ENCODE data around the gene PRSS12.

The PRSS12 gene

DNA sequence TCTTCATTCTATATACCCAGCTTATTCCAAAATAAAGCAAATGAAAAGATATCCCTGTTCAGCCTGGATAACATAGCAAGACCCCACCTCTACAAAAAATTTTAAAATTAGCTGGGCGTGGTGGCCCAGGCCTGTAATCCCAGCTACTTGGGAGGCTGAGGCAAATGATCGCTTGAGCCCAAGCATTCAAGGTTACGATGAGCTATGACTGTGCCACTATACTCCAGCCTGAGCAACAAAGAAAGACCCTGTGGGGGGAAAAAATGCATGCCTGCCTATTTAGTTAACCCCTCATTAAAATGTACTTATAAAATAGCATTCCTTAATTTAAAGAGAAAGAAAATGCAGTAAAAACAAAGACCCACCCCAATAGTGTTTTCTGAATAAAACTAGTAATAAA is 9.3 kb downstream of the PRSS12 start:
- Histone ChIP-seq H3K4me2 (ENCODE audit: low read length) (no peak overlapping the region), H4K20me1 (ENCODE audit: insufficient read depth, low read length) (no peaks in the 10 kb centered on the region), H2AFZ (ENCODE audit: low read length) (no peak overlapping the region), H3K9me3 (ENCODE audit: low read length) (no peaks in the 10 kb centered on the region), H3K36me3 (ENCODE audit: insufficient read depth, low read length) (no peaks in the 10 kb centered on the region), H3K9me2 (ENCODE audit: low read depth, low read length) (no peaks in the 10 kb centered on the region), H3K27me3 (ENCODE audit: insufficient read depth, low read length) (no peaks in the 10 kb centered on the region), H3F3A (ENCODE audit: insufficient read depth, low read length) (no peaks in the 10 kb centered on the region), H3K9ac (ENCODE audit: low read length) (no peak overlapping the region), H3K4me1 (ENCODE audit: insufficient read depth, low read length, severe bottlenecking) (no peaks in the 10 kb centered on the region), H3K79me2 (ENCODE audit: insufficient read depth, low read length) (no peaks in the 10 kb centered on the region), H3K27ac (ENCODE audit: low read depth, low read length, poor library complexity, severe bottlenecking) (no peak overlapping the region), H3K4me3 (ENCODE audit: low read depth, low read length, poor library complexity, severe bottlenecking) (no peak overlapping the region)
- TF ChIP-seq EZH2 (IDR thresholded peaks at IDR 0.05; ENCODE audit: borderline replicate concordance, low read length): no peak
- TF ChIP-seq CTCF (IDR thresholded peaks at IDR 0.05; ENCODE audit: low read length): no peak

DNA sequence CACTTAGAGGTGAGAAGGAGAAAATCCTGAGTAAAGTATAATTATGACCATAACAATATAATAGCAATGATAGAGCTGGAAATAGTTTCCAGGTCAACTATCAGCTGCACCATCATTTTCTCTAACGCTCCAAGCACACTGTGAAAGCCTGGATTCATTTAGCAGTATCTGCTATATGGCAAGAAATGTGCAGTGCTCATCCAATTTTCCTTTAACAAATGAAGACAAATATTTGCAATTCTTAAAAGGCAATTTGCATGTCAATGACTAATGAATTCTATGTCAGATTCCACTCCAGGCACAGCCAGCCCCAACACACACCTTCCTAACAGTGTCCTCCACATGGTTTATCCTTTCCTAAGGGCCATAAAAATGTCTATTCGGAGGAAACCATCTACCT is 12.7 kb downstream of the PRSS12 start:
- Histone ChIP-seq H3K9me3 (ENCODE audit: low read length) (no peaks in the 10 kb centered on the region), H3K9ac (ENCODE audit: low read length) (no peak overlapping the region), H3K27me3 (ENCODE audit: insufficient read depth, low read length) (no peaks in the 10 kb centered on the region), H3K36me3 (ENCODE audit: insufficient read depth, low read length) (no peaks in the 10 kb centered on the region), H3K4me1 (ENCODE audit: insufficient read depth, low read length, severe bottlenecking) (no peaks in the 10 kb centered on the region), H3K4me3 (ENCODE audit: low read depth, low read length, poor library complexity, severe bottlenecking) (no peak overlapping the region), H3K9me2 (ENCODE audit: low read depth, low read length) (no peaks in the 10 kb centered on the region), H3F3A (ENCODE audit: insufficient read depth, low read length) (no peaks in the 10 kb centered on the region), H3K4me2 (ENCODE audit: low read length) (no peak overlapping the region), H2AFZ (ENCODE audit: low read length) (no peak overlapping the region), H3K27ac (ENCODE audit: low read depth, low read length, poor library complexity, severe bottlenecking) (no peak overlapping the region), H3K79me2 (ENCODE audit: insufficient read depth, low read length) (no peaks in the 10 kb centered on the region), H4K20me1 (ENCODE audit: insufficient read depth, low read length) (no peaks in the 10 kb centered on the region)
- TF ChIP-seq CTCF (IDR thresholded peaks at IDR 0.05; ENCODE audit: low read length) (no peak), EZH2 (IDR thresholded peaks at IDR 0.05; ENCODE audit: borderline replicate concordance, low read length) (no peak)

DNA sequence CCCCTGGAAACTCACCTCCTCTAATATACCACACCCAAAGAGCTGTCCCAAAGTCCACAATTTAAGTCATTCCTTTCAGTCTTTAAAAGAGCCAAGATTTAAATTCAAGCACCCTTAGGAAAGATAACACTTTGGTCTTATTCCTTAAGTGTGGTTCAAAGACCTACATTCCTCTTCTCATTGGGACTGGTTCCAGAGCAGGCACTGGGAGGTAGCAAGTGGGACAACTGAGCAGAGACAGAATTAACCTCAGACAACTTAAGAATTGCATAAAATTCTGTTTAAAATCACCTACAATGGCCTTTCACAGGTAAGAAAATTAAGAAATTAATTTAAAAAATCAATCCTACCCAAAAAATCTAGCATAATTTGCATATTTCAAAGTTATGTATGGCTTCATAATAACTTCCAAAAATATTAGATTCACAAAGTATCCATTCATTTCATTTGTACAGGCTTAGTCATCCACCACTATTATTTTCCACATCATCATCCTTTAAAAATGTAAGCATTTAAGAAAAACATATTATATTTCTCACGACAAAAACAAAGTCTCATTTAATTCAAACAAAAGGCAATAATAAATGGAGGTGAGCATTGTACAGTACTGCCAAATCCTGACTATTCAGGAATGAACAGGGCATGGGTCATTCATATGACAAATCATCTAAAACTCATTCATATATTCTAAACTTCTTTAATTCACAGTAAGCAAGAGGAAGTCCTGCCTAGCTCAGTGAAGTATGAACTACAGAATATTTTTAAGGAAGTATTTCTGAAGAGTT is 13.6 kb downstream of the PRSS12 start:
- Histone ChIP-seq H3K79me2 (ENCODE audit: insufficient read depth, low read length) (no peaks in the 10 kb centered on the region), H3K4me2 (ENCODE audit: low read length) (no peak overlapping the region), H3K4me1 (ENCODE audit: insufficient read depth, low read length, severe bottlenecking) (no peaks in the 10 kb centered on the region), H3K9ac (ENCODE audit: low read length) (no peak overlapping the region), H3K27ac (ENCODE audit: low read depth, low read length, poor library complexity, severe bottlenecking) (no peak overlapping the region), H3K9me2 (ENCODE audit: low read depth, low read length) (no peaks in the 10 kb centered on the region), H3K4me3 (ENCODE audit: low read depth, low read length, poor library complexity, severe bottlenecking) (no peak overlapping the region), H4K20me1 (ENCODE audit: insufficient read depth, low read length) (no peaks in the 10 kb centered on the region), H3F3A (ENCODE audit: insufficient read depth, low read length) (no peaks in the 10 kb centered on the region), H3K36me3 (ENCODE audit: insufficient read depth, low read length) (no peaks in the 10 kb centered on the region), H3K9me3 (ENCODE audit: low read length) (no peaks in the 10 kb centered on the region), H2AFZ (ENCODE audit: low read length) (no peak overlapping the region), H3K27me3 (ENCODE audit: insufficient read depth, low read length) (no peaks in the 10 kb centered on the region)
- TF ChIP-seq CTCF (IDR thresholded peaks at IDR 0.05; ENCODE audit: low read length) (no peak), EZH2 (IDR thresholded peaks at IDR 0.05; ENCODE audit: borderline replicate concordance, low read length) (no peak)

All from OCI-LY1 (cell line).